Measurements from ENCODE around the gene HDAC4. TPM values are rescaled to one million over a fixed set of nuclear protein-coding genes. Genes with fewer than 3 reads are reported as not detected.

Gene HDAC4
- polyA plus RNA-seq, 3 donors, result 11.8 to 13.0 (median 12.9) TPM

GRCh38 chr2:239164335-239164871, 236.4 kb downstream of the HDAC4 start:
- no peak for DNase-seq (ENCODE audit: low read depth in 3 of 3, low spot score in 2 of 3)

DNA sequence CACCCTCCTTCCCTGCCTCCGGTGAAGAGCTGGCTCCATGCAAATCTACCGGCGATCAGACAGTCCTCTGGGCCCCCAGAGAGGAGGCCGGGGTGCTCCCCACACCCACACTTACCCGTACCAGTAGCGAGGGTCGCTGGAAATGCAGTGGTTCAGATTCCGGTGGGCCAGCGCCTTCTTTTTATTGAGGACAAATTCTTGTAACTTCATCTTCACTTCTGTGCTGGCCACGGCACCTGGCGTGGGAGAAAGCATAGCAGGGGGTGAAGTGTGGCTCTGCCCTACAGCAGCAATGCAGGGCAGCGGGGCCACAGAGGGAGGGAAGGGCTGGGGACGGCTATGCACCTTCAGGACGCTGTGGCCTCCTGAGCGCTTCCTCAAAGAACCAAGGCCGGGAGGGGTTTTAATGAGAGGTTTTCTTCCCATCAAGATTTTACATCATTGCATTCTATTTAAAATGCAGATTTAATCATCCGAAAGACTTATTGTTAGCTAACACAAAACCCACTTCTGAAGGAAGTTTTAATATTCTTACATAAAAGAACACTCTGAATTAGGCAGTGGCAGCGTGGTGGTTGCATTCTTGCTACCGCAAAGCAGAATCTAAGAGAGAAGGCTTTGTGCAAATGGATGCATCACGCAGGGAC, 237.0 kb downstream of the HDAC4 start:
- DNase-seq (ENCODE audit: low read depth in 3 of 3, low spot score in 2 of 3), result no peak

- no peak for DNase-seq (ENCODE audit: low read depth in 3 of 3, low spot score in 2 of 3)
These were observed 237.7 kb downstream of the HDAC4 start for GRCh38 chr2:239162976-239163687.

- no peak for DNase-seq (ENCODE audit: low read depth in 3 of 3, low spot score in 2 of 3)
These were observed 238.5 kb downstream of the HDAC4 start for GRCh38 chr2:239162141-239162821.

GRCh38 chr2:239161711-239162140, 239.1 kb downstream of the HDAC4 start:
- DNase-seq (ENCODE audit: low read depth in 3 of 3, low spot score in 2 of 3), result no peak

DNA sequence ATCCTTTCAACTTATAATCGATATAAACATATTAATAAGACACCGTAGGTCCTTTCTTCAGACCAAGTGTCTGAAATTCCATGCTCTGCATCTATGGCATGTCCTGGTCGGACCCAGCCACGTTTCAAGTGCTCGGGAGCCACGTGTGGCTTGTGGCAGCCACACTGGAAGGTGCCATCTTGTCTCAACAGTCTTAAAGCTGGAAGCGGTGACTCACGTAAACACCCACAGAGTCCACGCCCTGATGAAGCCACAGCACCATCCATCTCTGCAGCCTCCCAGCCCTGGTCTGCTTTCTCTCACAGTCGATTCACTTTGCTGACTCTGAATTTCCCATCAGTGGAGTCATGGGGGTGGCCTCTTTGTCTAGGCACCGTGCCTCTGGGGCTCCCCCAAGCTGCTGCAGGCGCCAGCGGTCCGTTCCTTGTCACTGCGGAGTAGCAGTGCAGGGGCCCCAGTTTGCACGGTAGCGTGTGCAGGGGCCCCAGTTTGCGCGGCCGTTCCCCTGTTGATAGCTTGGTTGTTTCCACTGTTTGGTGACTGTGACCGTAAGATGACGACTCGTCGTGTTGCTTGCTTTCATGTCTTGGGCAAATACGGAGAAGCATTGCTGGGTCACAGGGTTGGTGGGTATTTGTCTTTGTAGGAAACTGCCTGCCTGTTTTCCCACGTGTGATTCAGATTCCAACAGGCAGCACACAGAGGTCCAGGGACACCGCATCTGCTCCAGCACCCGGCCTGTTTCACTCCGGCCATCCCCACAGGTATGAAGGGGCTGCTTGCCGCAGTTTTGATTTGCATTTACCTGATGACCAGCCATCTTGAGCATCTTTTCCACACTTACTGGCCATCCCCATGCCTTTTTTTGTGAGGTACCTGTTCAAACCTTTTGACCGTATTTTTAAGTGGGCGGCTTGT, 240.3 kb downstream of the HDAC4 start:
- DNase-seq (ENCODE audit: low read depth in 3 of 3, low spot score in 2 of 3), result no peak

GRCh38 chr2:239159476-239159911, 241.3 kb downstream of the HDAC4 start:
- DNase-seq (ENCODE audit: low read depth in 3 of 3, low spot score in 2 of 3), result no peak

GRCh38 chr2:239158641-239159475, 242.0 kb downstream of the HDAC4 start:
- no peak for DNase-seq (ENCODE audit: low read depth in 3 of 3, low spot score in 2 of 3)

DNA sequence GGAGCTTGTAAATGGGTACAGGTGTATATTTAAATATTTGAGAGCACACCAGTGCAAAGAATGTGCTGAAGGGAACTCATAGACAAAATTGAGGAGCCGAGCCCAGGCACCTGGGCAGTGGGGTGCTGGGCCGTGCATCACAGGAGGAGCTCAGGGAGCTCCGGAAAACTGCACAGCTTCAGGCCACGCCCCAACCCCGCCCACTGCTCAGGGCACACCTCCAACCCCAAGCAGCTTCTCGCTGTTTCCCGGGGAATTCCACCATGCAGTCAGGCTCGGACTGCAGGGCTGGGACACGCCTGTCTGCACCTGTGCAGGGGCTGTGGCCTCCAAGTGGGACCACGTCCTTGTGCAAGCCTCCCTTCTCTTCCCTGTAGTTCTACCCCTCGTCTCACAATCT, 243.0 kb downstream of the HDAC4 start:
- DNase-seq (ENCODE audit: low read depth in 3 of 3, low spot score in 2 of 3), result no peak

GRCh38 chr2:239157269-239157668, 243.6 kb downstream of the HDAC4 start:
- no peak for DNase-seq (ENCODE audit: low read depth in 3 of 3, low spot score in 2 of 3)

- no peak for DNase-seq (ENCODE audit: low read depth in 3 of 3, low spot score in 2 of 3)
These were observed 244.1 kb downstream of the HDAC4 start for GRCh38 chr2:239156516-239157265.

GRCh38 chr2:239155806-239156480, 244.9 kb downstream of the HDAC4 start:
- DNase-seq (ENCODE audit: low read depth in 3 of 3, low spot score in 2 of 3), result no peak

- DNase-seq (ENCODE audit: low read depth in 3 of 3, low spot score in 2 of 3), result no peak
These were observed 245.6 kb downstream of the HDAC4 start for GRCh38 chr2:239154971-239155805.

DNA sequence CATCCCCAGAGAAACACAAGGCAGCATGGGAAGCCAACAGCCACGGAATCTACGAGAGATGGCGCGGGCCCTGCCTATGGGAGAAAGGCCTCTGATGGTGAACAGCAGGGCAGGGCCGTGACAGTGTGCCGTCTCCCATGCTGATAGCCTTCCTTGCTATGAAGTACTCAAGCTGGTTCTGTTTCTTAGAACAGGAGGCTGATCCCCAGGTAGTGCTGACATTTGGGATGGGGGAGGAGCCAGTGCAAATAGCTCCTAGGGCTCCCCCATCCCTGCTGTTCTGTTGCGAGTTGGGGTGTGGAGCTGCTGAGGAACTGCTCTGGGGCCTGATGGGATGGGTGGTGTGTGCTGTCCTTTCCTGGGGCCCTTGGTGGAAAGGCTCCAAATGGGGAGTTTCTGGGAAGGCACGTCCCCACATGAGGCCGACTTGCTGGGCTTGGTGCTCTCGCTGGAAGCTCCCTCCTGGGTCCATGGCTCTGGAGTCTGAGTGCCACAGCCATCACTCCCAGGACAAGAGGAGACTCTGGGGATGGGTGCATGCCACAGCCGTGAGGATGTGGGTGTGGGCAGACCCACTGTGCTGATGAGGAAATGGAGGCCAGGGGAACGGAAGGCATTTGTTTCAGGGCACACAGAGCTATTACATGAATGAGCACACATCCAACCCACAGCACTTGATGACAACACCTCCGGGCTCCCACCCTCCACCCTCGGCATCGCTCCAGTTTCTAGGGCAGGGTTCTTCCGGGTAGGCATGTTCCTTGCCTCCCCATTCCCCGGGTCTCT, 246.8 kb downstream of the HDAC4 start:
- DNase-seq (ENCODE audit: low read depth in 3 of 3, low spot score in 2 of 3), result no peak

DNA sequence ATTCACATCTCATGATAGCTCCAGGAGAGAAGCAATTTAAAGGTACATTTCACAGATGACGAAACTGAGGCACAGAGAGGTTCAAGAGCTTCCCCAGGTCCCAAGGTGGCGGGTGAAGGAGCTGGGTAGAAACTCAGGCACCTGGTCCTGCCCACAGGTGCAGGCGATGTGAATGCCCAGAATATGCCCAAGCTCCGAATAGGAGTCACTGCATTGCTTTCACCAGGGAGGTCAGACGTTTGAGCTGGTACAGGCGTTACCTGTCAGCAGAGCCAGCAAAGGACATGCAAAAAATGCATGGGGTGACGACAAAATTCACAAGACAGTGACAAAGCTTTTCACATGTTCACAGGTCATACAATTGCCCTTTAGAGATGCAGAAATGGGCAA, 247.9 kb downstream of the HDAC4 start:
- no peak for DNase-seq (ENCODE audit: low read depth in 3 of 3, low spot score in 2 of 3)

DNA sequence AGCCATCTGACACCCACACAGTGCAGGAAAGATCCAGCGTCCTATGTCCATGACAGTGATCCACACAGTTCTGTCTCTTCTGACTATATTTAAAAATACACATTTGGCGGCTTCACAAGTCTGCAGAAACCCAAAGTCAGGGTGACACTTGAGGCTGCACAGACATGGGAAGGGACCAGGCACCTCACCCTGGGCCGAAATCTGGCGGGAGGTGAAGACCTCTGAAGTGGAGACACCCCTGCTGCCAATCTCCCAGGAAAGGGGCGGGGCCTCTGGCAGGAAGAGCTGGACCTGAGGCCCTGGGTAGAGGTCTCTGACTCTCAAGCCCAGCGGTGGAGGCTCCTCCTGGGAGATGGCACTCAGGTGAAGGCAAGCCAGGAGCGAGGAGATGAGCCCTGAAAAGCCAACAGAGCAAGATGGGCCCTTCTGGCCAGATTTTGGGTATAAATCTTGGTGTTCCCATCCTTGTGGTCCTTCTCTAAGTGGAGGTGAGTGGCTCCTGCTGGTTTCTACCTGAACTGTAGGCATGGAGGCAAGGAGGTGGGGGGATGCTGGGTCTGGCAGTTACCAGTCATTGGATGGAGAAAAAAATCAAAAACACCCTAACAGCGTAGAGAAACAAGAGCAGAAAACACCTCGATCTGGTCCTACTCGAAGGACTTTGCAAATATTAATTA, 248.4 kb downstream of the HDAC4 start:
- no peak for DNase-seq (ENCODE audit: low read depth in 3 of 3, low spot score in 2 of 3)
